HEK293 (cell line): ENCODE results near the gene TCF7.

Source experiments
- CTCF ChIA-PET: fragments of 350-600 bp; formaldehyde crosslinking; extraction: SDS; loops from one replicate; lab custom pipeline; 2021; ENCODE audit warnings: antibody characterized with exemption; lab: Yijun Ruan, JAX
- POLR2A ChIA-PET: fragments of 300-600 bp; formaldehyde crosslinking; extraction: SDS; loops from one replicate; lab custom pipeline; 2020; ENCODE audit warnings: antibody characterized with exemption, inconsistent platforms; lab: Yijun Ruan, JAX
- H3K27ac ChIP-seq: fragments of 200-500 bp; sonication (Bioruptor generic); 2 replicates; pipeline ENCODE4 v1.5.1; 2014; ENCODE audit warnings: low read depth, low read length, control low read depth, inconsistent platforms; ENCODE audit errors: extremely low read depth
- H3K36me3 ChIP-seq, 2 experiments: fragments of 200-500 bp in 1 of 2; sonication (Bioruptor generic) in 1 of 2; 1 replicate in 1 of 2; 2 replicates in 1 of 2; pipeline ENCODE4 v1.5.1; 2014 to 2017; ENCODE audit warnings: inconsistent platforms in 2 of 2, low read length in 2 of 2; ENCODE audit not compliant: control insufficient read depth in 2 of 2, insufficient read depth in 1 of 2
- H3K4me1 ChIP-seq: fragments of 200-500 bp; sonication (Bioruptor generic); 2 replicates; pipeline ENCODE4 v1.5.1; 2014; ENCODE audit warnings: mild to moderate bottlenecking, low read length, inconsistent platforms; ENCODE audit not compliant: control insufficient read depth, insufficient read depth
- H3K4me3 ChIP-seq: 2 replicates; pipeline ENCODE4 v1.5.1; 2011; ENCODE audit warnings: low read depth, mild to moderate bottlenecking, control low read depth, low read length, moderate library complexity
- H3K9me3 ChIP-seq: fragments of 200-500 bp; sonication (Bioruptor generic); 2 replicates; pipeline ENCODE4 v1.5.1; 2014; ENCODE audit warnings: low read depth, low read length, inconsistent platforms; ENCODE audit not compliant: control insufficient read depth, insufficient read depth
- EGR2 ChIP-seq: fragments of 450-650 bp; formaldehyde crosslinking; IDR thresholded peaks from 2 replicates; pipeline ENCODE4 v1.5.1; 2016; ENCODE audit warnings: low read depth, missing biosample characterization, missing genetic modification characterization
- GLIS1 ChIP-seq: fragments of 450-650 bp; formaldehyde crosslinking; IDR thresholded peaks from 2 replicates; pipeline ENCODE4 v1.5.1; 2016; ENCODE audit warnings: missing biosample characterization, missing genetic modification characterization
- GLIS2 ChIP-seq: fragments of 450-650 bp; formaldehyde crosslinking; IDR thresholded peaks from 2 replicates; pipeline ENCODE4 v1.5.1; 2016; ENCODE audit warnings: missing biosample characterization, missing genetic modification characterization
- HOXA7 ChIP-seq: sonication (generic); formaldehyde crosslinking; IDR thresholded peaks from 2 replicates; pipeline ENCODE4 v1.8.1; 2022; ENCODE audit warnings: missing genetic modification reagents, borderline replicate concordance
- KLF9 ChIP-seq: fragments of 450-650 bp; formaldehyde crosslinking; IDR thresholded peaks from 2 replicates; pipeline ENCODE4 v1.5.1; 2016; ENCODE audit warnings: missing biosample characterization, missing genetic modification characterization, low read depth
- REST ChIP-seq: fragments of 450-650 bp; formaldehyde crosslinking; IDR thresholded peaks from 2 replicates; pipeline ENCODE4 v1.5.1; 2016; ENCODE audit warnings: missing biosample characterization, missing genetic modification characterization
- SALL2 ChIP-seq: fragments of 450-650 bp; formaldehyde crosslinking; IDR thresholded peaks from 2 replicates; pipeline ENCODE4 v1.5.0; 2017; ENCODE audit warnings: missing biosample characterization, mild to moderate bottlenecking, missing genetic modification characterization, borderline replicate concordance
- TRIM28 ChIP-seq: IDR thresholded peaks from 2 replicates; pipeline ENCODE4 v1.6.1; 2011; ENCODE audit warnings: low read length, control low read depth, borderline replicate concordance
- ZBTB20 ChIP-seq: fragments of 450-650 bp; formaldehyde crosslinking; IDR thresholded peaks from 2 replicates; pipeline ENCODE4 v1.5.1; 2016; ENCODE audit warnings: missing biosample characterization, missing genetic modification characterization
- ZEB2 ChIP-seq: fragments of 450-650 bp; formaldehyde crosslinking; IDR thresholded peaks from 2 replicates; pipeline ENCODE4 v1.5.1; 2016; ENCODE audit warnings: missing biosample characterization, missing genetic modification characterization
- ZFHX2 ChIP-seq: fragments of 450-650 bp; formaldehyde crosslinking; conservative IDR thresholded peaks from 2 replicates; pipeline ENCODE4 v1.5.1; 2016; ENCODE audit warnings: missing biosample characterization, missing genetic modification characterization
- ZIC2 ChIP-seq: fragments of 450-650 bp; formaldehyde crosslinking; IDR thresholded peaks from 2 replicates; pipeline ENCODE4 v1.5.1; 2016; ENCODE audit warnings: missing biosample characterization, missing genetic modification characterization
- ZNF132 ChIP-seq: fragments of 450-650 bp; formaldehyde crosslinking; IDR thresholded peaks from 2 replicates; pipeline ENCODE4 v1.5.1; 2017; ENCODE audit warnings: missing biosample characterization, missing genetic modification characterization, borderline replicate concordance
- ZNF184 ChIP-seq: fragments of 450-650 bp; IDR thresholded peaks from 2 replicates; pipeline ENCODE4 v1.5.1; 2018; ENCODE audit warnings: missing biosample characterization, mild to moderate bottlenecking, missing genetic modification characterization
- ZNF704 ChIP-seq: fragments of 450-650 bp; formaldehyde crosslinking; IDR thresholded peaks from 2 replicates; pipeline ENCODE4 v1.5.1; 2016; ENCODE audit warnings: missing biosample characterization, missing genetic modification characterization
- ZNF707 ChIP-seq: fragments of 450-650 bp; formaldehyde crosslinking; IDR thresholded peaks from 2 replicates; pipeline ENCODE4 v1.5.1; 2016; ENCODE audit warnings: missing biosample characterization, missing genetic modification characterization
- ZSCAN30 ChIP-seq: fragments of 450-650 bp; IDR thresholded peaks from 2 replicates; pipeline ENCODE4 v1.5.1; 2018; ENCODE audit warnings: missing biosample characterization, mild to moderate bottlenecking, missing genetic modification characterization, moderate library complexity

TCF7 gene

GRCh38 chr5:134088291-134088690 lies 26.2 kb upstream of the TCF7 start:
- H3K27ac ChIP-seq, result no peak overlapping the region
- no peak overlapping the region for H3K4me3 ChIP-seq
- H3K9me3 ChIP-seq, result no peaks in the 10 kb centered on the region
- ChIA-PET CTCF (no interaction called here), POLR2A (no interaction called here)
- H3K36me3 ChIP-seq, result no peaks in the 10 kb centered on the region
- TF ChIP-seq ZSCAN30 (tag by site-specific recombination), result no peak
- no peak for TF ChIP-seq ZNF704
- no peak for TF ChIP-seq GLIS2 (tag by site-specific recombination)
- TF ChIP-seq ZNF184 (tag by site-specific recombination), result no peak
- TF ChIP-seq GLIS1 (tag by site-specific recombination), result peak; percentile 44
- TF ChIP-seq SALL2, result no peak
- TF ChIP-seq ZBTB20 (tag by site-specific recombination), result no peak
- no peak for TF ChIP-seq REST (tag by site-specific recombination)
- TF ChIP-seq TRIM28, result no peak
- no peaks in the 10 kb centered on the region; the same call in 1 of the 2 replicates for H3K4me1 ChIP-seq

- ChIA-PET POLR2A (interaction anchor here (1.0 kb wide), 1 partner anchor 32 kb away, joined by 8 read pairs; no protein-coding TSS in a partner anchor), CTCF (interaction anchor here (1.1 to 1.2 kb wide), 2 partner anchors 13 to 56 kb away, joined by 4 read pairs; no protein-coding TSS in a partner anchor)
- Histone ChIP-seq H3K4me1 (no peaks in the 10 kb centered on the region; the same call in 1 of the 2 replicates), H3K36me3 (no peaks in the 10 kb centered on the region), H3K9me3 (no peaks in the 10 kb centered on the region), H3K4me3 (no peak overlapping the region), H3K27ac (no peak overlapping the region)
- TF ChIP-seq ZNF707 (no peak), ZIC2 (peak; percentile 48; the same call in 1 of the 2 replicates), ZNF132 (tag by site-specific recombination) (no peak), ZEB2 (tag by site-specific recombination) (no peak)
These were observed 25.4 kb upstream of the TCF7 start for GRCh38 chr5:134088994-134089560.

- POLR2A ChIA-PET, result no interaction called here
- CTCF ChIA-PET, result interaction anchor here (2.2 kb wide), 1 partner anchor 51 kb away, joined by 8 read pairs; no protein-coding TSS in a partner anchor
These were observed 24.0 kb upstream of the TCF7 start for GRCh38 chr5:134090522-134090921.

More at GRCh38 chr5:134090522-134090921, 24.0 kb upstream of the TCF7 start:
- Histone ChIP-seq H3K4me3 (no peak overlapping the region), H3K9me3 (no peaks in the 10 kb centered on the region), H3K4me1 (no peaks in the 10 kb centered on the region; the same call in 1 of the 2 replicates), H3K27ac (no peak overlapping the region), H3K36me3 (no peaks in the 10 kb centered on the region)
- TF ChIP-seq EGR2 (tag by site-specific recombination) (peak; percentile 57), HOXA7 (CRISPR knock-in tag) (no peak), ZFHX2 (peak; percentile 36), KLF9 (tag by site-specific recombination) (no peak)
